AG04449 (cell line): ENCODE measurements around the gene ITLN2.
"Not testable (repeated sequence)": the region's sequence is repeated elsewhere in the genome, so short reads cannot be mapped to it uniquely, and the experiment has no call there.

ENCODE experiments used
- CTCF ChIA-PET: fragments of 350-600 bp; formaldehyde crosslinking; extraction: SDS; loops from one replicate; lab custom pipeline; 2021; ENCODE audit warnings: antibody characterized with exemption; lab: Yijun Ruan, JAX
- POLR2A ChIA-PET: fragments of 400-600, 350-600 bp; formaldehyde crosslinking; extraction: SDS; loops from one replicate; lab custom pipeline; 2020; ENCODE audit warnings: antibody characterized with exemption, inconsistent platforms; lab: Yijun Ruan, JAX
- DNase-seq: peaks from one replicate; pipeline ENCODE4 v3.0.0-alpha.2; 2010; ENCODE audit warnings: low read depth, low spot score
- H3K4me3 ChIP-seq: 2 replicates; pipeline ENCODE4 v1.5.1; 2011; ENCODE audit warnings: low read depth, mild to moderate bottlenecking, control low read depth, low read length
- TF ChIP-seq, protein P1 (sequence below): IDR thresholded peaks from one replicate; pipeline ENCODE4 v1.5.1; 2011; ENCODE audit warnings: mild to moderate bottlenecking, moderate library complexity, low read length, control low read depth, inconsistent platforms; ENCODE audit not compliant: insufficient read depth; ENCODE audit errors: missing control alignments

The ITLN2 gene

DNA sequence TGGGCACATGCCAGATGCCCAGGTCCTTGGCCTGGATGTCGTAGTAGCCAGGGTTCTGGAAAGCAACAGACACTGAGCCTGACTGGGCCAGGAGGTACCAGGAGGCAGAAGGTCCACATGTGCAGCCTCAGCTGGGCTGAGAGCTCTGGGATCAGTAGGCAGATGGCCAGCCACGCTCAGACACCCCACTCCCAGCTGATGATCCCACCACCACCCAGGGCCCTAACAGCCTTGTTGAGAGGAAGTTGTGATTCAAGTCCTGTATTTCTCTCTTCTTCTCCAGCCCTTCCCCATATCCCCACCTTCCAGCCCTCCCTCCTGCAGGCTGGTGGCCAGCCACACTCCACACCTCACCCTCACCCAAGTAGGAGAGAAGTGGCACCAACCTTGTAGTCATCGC lies 4.0 kb downstream of the ITLN2 start:
- TF ChIP-seq, protein P1, sequence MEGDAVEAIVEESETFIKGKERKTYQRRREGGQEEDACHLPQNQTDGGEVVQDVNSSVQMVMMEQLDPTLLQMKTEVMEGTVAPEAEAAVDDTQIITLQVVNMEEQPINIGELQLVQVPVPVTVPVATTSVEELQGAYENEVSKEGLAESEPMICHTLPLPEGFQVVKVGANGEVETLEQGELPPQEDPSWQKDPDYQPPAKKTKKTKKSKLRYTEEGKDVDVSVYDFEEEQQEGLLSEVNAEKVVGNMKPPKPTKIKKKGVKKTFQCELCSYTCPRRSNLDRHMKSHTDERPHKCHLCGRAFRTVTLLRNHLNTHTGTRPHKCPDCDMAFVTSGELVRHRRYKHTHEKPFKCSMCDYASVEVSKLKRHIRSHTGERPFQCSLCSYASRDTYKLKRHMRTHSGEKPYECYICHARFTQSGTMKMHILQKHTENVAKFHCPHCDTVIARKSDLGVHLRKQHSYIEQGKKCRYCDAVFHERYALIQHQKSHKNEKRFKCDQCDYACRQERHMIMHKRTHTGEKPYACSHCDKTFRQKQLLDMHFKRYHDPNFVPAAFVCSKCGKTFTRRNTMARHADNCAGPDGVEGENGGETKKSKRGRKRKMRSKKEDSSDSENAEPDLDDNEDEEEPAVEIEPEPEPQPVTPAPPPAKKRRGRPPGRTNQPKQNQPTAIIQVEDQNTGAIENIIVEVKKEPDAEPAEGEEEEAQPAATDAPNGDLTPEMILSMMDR, result no peak
- ChIA-PET CTCF (interaction anchor here (1.3 to 5.9 kb wide), 4 partner anchors 13 to 276 kb away, joined by 5 to 57 read pairs (median 11); no protein-coding TSS in a partner anchor), POLR2A (no interaction called here)
- DNase-seq, result no peak
- H3K4me3 ChIP-seq, result no peak overlapping the region

DNA sequence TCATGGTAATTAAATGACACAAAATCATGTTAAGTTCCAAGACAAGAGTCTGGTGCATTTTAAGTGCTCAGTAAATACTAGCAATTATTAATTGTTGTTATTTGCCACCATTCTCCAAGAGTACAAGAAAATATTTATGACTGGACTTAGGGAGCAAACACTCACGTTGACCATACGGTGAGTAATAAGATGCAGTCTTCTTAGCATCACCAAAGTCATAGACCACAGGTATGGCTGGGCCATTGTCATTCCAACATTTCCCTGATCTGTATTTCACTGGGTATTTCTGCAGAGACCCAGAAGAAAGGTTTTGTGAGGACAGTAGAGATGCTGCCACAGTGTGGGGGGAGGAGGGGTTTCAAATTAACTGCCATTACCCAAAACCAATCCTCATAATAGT lies 4.7 kb downstream of the ITLN2 start:
- POLR2A ChIA-PET, result no interaction called here

DNA sequence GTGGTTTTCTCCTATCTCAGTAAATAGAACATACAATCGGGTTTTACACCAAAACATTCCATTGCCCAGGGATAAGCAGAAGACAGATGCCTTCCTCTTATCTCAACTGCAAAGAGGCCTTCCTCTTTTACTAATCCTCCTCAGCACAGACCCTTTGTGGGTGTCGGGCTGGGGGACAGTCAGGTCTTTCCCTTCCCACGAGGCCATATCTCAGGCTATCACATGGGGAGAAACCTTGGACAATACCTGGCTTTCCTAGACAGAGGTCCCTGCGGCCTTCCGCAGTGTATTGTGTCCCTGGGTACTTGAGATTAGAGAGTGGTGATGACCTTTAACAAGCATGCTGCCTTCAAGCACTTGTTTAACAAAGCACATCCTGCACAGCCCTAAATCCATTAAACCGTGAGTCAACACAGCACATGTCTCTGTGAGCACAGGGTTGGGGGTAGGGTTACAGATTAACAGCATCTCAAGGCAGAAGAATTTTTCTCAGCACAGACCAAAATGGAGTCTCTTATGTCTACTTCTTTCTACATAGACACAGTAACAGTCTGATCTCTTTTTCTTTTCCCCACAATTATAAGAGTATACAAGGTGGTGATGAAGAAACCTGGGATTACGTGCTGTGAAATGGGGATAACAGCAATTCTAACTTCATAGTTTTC lies 5.3 kb downstream of the ITLN2 start:
- H3K4me3 ChIP-seq, CTCF ChIA-PET, DNase-seq, POLR2A ChIA-PET: not testable (repeated sequence)

More for the DNA sequence above, 4.7 kb downstream of the ITLN2 start:
- TF ChIP-seq, protein P1, result no peak
- no peak for DNase-seq
- H3K4me3 ChIP-seq, result no peak overlapping the region
- CTCF ChIA-PET, result interaction anchor here (5.9 kb wide), 1 partner anchor 114 kb away, joined by 57 read pairs; no protein-coding TSS in a partner anchor

DNA sequence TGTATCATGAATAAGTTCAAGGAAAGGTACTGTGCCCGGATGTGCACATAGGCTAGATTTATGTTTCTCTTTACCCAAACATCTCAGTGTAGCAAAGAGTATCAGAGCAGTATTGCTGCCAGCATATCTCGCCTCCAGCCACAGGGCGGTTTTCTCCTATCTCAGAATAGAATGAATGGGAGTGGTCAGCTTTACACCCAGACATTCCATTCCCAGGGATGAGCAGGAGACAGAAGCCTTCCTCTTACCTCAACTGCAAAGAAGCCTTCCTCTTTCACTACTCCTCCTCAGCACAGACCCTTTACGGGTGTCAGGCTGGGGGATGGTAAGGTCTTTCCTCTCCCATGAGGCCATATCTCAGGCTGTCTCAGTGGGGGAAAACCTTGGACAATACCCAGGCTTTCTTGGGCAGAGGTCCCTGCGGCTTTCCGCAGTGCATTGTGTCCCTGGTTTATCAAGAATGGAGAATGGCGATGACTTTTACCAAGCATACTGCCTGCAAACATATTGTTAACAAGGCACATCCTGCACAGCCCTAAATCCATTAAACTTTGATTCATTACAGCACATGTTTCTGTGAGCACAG lies 7.3 kb downstream of the ITLN2 start:
- DNase-seq, CTCF ChIA-PET, H3K4me3 ChIP-seq, POLR2A ChIA-PET: not testable (repeated sequence)

DNA sequence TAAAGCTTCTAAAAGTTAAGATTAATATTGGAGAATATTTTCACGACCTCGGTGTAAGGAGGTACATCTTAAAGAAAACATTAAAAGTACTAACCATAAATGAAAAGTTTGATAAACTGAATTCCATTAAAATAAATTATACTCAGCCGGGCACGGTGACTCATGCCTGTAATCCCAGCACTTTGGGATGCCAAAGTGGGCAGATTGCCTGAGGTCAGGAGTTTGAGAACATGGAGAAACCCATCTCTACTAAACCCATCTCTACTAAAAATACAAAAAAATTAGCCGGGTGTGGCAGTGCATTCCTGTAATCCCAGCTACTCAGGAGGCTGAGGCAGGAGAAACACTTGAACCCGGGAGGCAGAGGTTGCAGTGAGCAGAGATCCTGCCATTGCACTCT lies 8.7 kb downstream of the ITLN2 start:
- H3K4me3 ChIP-seq, POLR2A ChIA-PET, DNase-seq, CTCF ChIA-PET: not testable (repeated sequence)

DNA sequence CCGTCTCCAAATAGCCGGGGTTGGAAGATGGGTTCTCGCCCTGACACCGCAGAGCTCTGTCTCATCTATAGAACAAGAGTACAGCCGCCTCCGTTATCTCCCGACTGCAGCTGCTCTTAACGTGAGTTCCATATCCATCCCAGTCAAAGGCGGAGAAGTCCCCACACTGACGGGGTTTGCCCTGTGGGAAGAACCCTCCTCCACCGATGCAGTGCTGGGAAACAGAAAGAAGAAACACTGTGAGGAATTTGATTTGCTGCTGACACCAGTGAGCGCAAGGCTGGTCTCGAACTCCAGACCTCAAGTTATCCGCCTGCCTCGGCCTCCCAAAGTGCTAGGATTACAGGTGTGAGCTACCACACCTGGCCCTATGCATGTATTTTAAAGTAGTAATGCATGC lies 9.5 kb downstream of the ITLN2 start:
- CTCF ChIA-PET, result no interaction called here
- DNase-seq, result no peak
- TF ChIP-seq, protein P1, result no peak
- POLR2A ChIA-PET, result no interaction called here
- H3K4me3 ChIP-seq, result no peak overlapping the region

DNA sequence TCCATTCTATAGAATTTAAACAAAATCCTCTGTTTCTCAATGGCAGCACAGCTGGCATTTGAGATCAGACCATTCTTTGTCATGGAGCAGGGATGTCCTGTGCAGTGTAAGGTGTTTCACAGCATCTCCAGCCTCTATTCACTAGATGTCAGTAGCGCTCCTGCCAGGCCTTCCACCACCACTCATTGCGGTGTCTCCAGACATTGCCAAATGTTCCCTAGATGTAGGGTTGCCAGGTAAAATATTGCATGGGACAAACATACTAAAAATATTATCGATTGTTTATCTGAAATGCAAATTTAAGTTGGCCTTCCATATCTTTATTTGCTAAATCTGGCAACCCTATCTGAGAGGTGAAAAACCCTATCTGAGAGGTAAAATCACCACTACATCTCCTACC lies 11.7 kb downstream of the ITLN2 start:
- ChIA-PET POLR2A (no interaction called here), CTCF (no interaction called here)
- no peak for DNase-seq
- no peak overlapping the region for H3K4me3 ChIP-seq
- TF ChIP-seq, protein P1, result no peak

DNA sequence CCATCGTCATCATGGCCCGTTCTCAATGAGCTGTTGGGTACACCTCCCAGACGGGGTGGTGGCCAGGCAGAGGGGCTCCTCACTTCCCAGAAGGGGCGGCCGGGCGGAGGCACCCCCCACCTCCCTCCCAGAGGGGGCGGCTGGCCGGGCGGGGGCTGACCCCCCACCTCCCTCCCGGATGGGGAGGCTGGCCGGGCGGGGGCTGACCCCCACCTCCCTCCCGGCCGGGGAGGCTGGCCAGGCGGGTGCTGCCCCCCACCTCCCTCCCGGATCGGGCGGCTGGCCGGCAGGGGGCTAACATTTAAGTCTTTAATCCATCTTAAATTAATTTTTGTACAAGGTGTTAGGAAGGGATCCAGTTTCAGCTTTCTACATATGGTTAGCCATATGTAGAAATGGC lies 17.9 kb downstream of the ITLN2 start:
- CTCF ChIA-PET, POLR2A ChIA-PET: not testable (repeated sequence)

More for the DNA sequence above, 17.9 kb downstream of the ITLN2 start:
- not testable (repeated sequence) for DNase-seq, H3K4me3 ChIP-seq
